DND-41 (cell line): ENCODE data around the gene JADE2.

Experiments used
- ATAC-seq: fragments of 200-7000 bp; cut with Tn5 transposase; 3 replicates; pipeline ENCODE4 v1.9.1; 2021; ENCODE audit warnings: low read depth; ENCODE audit not compliant: insufficient read depth
- DNase-seq: peaks from one replicate; pipeline ENCODE4 v3.0.0-alpha.2; 2020
- H2AFZ ChIP-seq: 2 replicates; pipeline ENCODE4 v1.6.0; 2012; ENCODE audit warnings: low read depth, low read length
- H3K27ac ChIP-seq: 2 replicates; pipeline ENCODE4 v1.5.1; 2012; ENCODE audit warnings: low read length, inconsistent platforms
- H3K27me3 ChIP-seq: fragments of 200-600 bp; sonication (generic); 2 replicates; pipeline ENCODE4 v1.6.0; 2012; ENCODE audit warnings: low read length, mild to moderate bottlenecking, inconsistent platforms; ENCODE audit not compliant: insufficient read depth, poor library complexity
- H3K36me3 ChIP-seq: 2 replicates; pipeline ENCODE4 v1.5.1; 2012; ENCODE audit warnings: low read length, inconsistent platforms; ENCODE audit not compliant: insufficient read depth
- H3K4me1 ChIP-seq: 2 replicates; pipeline ENCODE4 v1.5.1; 2012; ENCODE audit warnings: mild to moderate bottlenecking, low read length; ENCODE audit not compliant: insufficient read depth
- H3K4me2 ChIP-seq: 2 replicates; pipeline ENCODE4 v1.6.0; 2012; ENCODE audit warnings: mild to moderate bottlenecking, moderate library complexity, low read length, inconsistent platforms; ENCODE audit not compliant: insufficient read depth
- H3K4me3 ChIP-seq, 2 experiments: fragments of 200-600 bp in 1 of 2; shearing (Covaris generic) in 1 of 2; 2 replicates each; pipeline ENCODE4 v1.5.1; 2012 to 2016; ENCODE audit warnings: inconsistent platforms in 2 of 2, low read length in 2 of 2, mild to moderate bottlenecking in 2 of 2, low read depth in 1 of 2, moderate library complexity in 1 of 2
- H3K79me2 ChIP-seq: 2 replicates; pipeline ENCODE4 v1.6.0; 2012; ENCODE audit warnings: low read length, inconsistent platforms; ENCODE audit not compliant: insufficient read depth
- H3K9ac ChIP-seq: 2 replicates; pipeline ENCODE4 v1.6.0; 2012; ENCODE audit warnings: low read depth, mild to moderate bottlenecking, inconsistent platforms, low read length, moderate library complexity
- H3K9me3 ChIP-seq: 2 replicates; pipeline ENCODE4 v1.5.1; 2012; ENCODE audit warnings: low read length, moderate library complexity, mild to moderate bottlenecking, inconsistent platforms; ENCODE audit not compliant: insufficient read depth, severe bottlenecking
- H4K20me1 ChIP-seq: 2 replicates; pipeline ENCODE4 v1.6.0; 2012; ENCODE audit warnings: low read length; ENCODE audit not compliant: insufficient read depth
- CTCF ChIP-seq: IDR thresholded peaks from 2 replicates; pipeline ENCODE4 v1.5.1; 2012; ENCODE audit warnings: borderline replicate concordance, low read length, moderate library complexity, mild to moderate bottlenecking; ENCODE audit not compliant: poor library complexity, severe bottlenecking; ENCODE audit errors: extremely low read depth
- EZH2 ChIP-seq: IDR thresholded peaks from 3 replicates; pipeline ENCODE4 v1.6.1; 2012; ENCODE audit warnings: borderline replicate concordance, low read depth, mild to moderate bottlenecking, moderate library complexity, low read length, inconsistent platforms; ENCODE audit not compliant: severe bottlenecking

JADE2 gene

DNA sequence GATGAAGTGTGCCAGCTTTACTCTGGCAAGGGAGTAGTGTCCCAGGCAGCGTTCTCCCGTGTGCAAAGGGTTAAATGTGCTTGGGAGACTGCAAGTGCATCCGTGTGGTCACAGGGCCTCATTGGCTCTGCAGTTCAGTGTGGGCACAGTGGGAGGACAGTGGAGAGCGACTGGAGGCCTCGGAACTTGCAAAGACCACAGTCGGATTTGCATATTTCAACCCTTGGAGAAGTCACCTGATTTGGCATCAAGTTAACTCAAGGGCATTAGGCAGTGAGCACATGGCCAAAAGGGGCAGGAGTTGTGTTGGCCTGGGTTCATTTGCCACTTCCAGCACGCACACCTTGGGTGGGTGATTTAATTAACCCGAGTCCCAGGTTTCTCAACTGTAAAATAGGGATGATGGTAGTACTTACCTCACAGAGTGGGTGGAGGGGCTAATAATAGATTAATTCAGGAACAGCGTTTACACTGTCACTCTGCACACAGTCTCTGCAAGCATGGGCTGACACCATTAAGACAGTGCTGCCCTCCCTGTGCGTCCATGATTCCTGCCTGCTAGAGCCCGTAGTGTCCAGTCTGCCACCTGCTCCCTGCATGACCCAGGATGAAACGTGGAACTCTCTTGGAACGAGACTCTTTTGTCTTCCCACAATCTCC lies 22.7 kb downstream of the JADE2 start:
- H3K27me3 ChIP-seq = no peaks in the 10 kb centered on the region
- no peaks in the 10 kb centered on the region; the same call in 1 of the 2 replicates for H3K4me1 ChIP-seq
- H3K9ac ChIP-seq = no peak overlapping the region
- H3K27ac ChIP-seq = no peak overlapping the region
- H3K4me3 ChIP-seq = no peak overlapping the region
- DNase-seq = no peak
- ATAC-seq = no peak
- peaks cover 51% of the 10 kb centered on the region for H4K20me1 ChIP-seq
- no peak overlapping the region for H2AFZ ChIP-seq
- peaks cover 90% of the 10 kb centered on the region for H3K36me3 ChIP-seq
- TF ChIP-seq EZH2 (no peak), CTCF (no peak)
- peaks cover 54% of the 10 kb centered on the region for H3K79me2 ChIP-seq
- H3K4me2 ChIP-seq = no peak overlapping the region
- H3K9me3 ChIP-seq = no peaks in the 10 kb centered on the region

DNA sequence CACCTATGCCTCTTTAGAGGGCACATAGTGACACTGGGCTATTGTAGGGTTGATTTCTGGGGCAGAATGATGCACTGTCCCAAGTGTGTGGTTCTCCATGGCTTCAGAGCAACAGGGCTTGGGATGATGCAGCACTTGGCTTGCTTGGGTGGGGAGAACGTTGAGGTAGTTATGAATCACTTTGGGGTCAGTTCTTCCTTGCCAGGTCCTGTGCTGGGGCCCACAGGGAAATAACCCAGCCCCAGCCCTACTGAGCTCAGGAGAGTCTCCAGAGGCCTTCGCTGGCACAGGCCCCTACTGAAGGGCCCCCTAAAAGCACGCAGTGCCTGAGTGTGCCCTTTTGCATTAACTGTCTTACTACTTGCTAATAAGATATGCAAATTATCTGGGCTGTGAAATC lies 24.2 kb downstream of the JADE2 start:
- H4K20me1 ChIP-seq = peaks cover 55% of the 10 kb centered on the region

DNA sequence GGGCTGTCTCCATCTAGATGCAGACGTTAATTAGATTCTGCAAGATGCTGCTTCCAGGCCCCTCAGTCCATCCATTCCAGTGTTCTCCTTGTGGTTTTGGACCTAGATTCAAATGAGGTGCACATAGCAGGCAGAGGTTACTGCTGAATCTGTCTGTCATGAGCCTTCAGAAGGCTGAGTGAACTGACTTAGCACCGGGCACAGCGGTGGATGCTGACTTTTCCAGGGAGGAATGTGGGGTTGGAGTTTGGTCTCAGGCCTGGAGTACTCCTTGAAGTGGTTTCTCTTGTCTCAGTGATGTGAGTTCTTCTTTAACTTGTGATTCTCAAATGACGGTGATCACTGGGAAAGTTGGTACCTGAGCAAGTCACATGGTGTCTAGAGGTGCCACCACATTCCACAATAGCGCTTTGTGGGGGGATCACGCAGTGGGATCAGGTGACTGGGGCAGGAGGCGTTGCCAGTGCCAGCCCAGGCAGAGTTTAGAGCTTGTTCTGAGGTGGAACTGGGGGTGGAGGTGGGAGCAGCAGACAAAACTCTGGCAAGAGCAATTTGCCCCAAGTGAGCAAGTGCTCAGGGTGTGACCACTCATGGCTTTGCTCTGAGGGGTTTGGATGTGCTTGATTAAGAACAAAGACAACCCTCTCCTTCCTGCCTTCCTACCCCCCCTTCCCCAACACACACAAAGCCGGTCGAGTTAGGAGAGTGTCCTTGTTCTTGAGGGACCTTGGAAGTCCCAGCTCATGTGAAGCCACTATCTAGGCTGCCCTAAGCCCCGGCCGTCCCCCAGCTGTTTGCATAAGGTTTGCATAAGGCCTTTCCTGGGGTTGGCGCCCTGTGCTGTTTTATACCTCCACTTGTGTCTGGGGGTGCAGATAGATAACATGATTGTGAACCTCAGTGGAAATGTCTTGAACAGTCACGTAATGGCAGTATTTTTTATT lies 25.1 kb downstream of the JADE2 start:
- H3K9ac ChIP-seq = no peak overlapping the region
- H3K4me1 ChIP-seq = no peaks in the 10 kb centered on the region
- H4K20me1 ChIP-seq = peaks cover 56% of the 10 kb centered on the region
- ATAC-seq (no peak), DNase-seq (no peak)
- H3K36me3 ChIP-seq = peaks cover 88% of the 10 kb centered on the region
- H2AFZ ChIP-seq = no peak overlapping the region
- no peak overlapping the region for H3K4me3 ChIP-seq
- peaks cover 32% of the 10 kb centered on the region for H3K79me2 ChIP-seq
- H3K4me2 ChIP-seq = no peak overlapping the region
- H3K27ac ChIP-seq = no peak overlapping the region
- TF ChIP-seq CTCF (no peak), EZH2 (no peak)
- no peaks in the 10 kb centered on the region for H3K27me3 ChIP-seq
- H3K9me3 ChIP-seq = no peaks in the 10 kb centered on the region

More for the DNA sequence above, 24.2 kb downstream of the JADE2 start:
- Histone ChIP-seq H3K79me2 (peaks cover 40% of the 10 kb centered on the region), H3K4me3 (no peak overlapping the region), H3K36me3 (peaks cover 89% of the 10 kb centered on the region), H3K27me3 (no peaks in the 10 kb centered on the region), H3K9me3 (no peaks in the 10 kb centered on the region), H2AFZ (no peak overlapping the region), H3K9ac (no peak overlapping the region), H3K4me2 (no peak overlapping the region), H3K4me1 (no peaks in the 10 kb centered on the region), H3K27ac (no peak overlapping the region)
- ATAC-seq (no peak), DNase-seq (no peak)
- TF ChIP-seq EZH2 (no peak), CTCF (no peak)
